ENCODE results near the gene FBXO15.

Gene FBXO15

DNA sequence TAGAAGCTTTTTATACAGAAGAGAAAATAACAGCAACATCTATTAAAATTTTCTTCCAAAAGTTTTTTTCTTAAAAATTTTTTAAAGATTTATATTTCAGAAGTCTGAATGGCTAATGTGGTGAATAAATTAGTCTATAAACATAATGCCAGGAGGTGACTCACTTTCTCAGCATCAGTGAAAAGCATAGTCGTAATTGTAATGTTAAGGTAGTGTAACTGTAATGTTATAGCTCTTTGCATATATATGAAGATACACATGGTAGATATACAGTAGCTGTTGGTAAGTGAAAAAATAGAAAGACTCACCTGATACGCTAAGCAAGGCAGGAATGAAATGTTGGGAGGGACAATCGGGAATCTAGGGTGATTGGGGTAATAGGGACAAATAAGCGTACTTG is 6.2 kb upstream of the FBXO15 start:
- no peak for DNase-seq (ENCODE audit: low spot score)

DNA sequence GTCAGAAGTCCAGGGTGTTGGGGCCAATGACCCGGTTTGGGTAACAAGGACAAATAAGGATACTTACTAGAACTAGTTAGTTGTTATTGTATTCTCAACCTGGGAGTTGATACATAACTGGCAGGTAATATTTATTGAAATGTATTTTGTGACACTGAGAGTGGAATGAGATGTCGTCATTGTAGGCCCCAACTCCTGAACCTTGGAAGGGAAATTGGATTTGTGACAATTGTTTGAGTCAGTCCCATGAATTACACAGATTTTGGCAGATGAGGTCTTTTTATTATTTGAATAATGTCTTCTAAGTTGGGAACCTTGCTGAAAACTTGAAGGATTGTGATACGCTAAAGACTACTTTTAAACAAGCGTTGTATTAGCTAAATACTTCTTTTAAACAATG is 5.7 kb upstream of the FBXO15 start:
- no peak for DNase-seq (ENCODE audit: low spot score)

DNA sequence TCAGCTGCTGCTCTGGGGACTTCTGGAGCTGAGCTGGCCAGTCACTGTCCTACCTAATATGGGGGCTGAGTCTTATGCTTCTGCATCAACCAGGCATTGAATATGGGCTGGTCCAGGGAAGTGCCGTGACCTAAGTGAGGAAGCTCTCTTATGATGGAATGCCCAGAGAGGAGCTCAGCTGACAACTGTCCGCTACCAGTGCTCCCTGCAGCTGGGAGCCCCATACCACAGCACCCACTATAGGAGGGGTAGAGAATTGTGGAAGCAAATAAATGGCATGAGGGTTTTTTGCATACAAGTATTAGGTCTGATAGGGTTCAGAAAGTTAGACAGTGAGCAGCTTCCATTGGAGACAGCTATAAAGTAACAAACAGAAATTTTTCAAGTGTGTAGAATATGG is 5.2 kb upstream of the FBXO15 start:
- DNase-seq (ENCODE audit: low spot score), result no peak

DNA sequence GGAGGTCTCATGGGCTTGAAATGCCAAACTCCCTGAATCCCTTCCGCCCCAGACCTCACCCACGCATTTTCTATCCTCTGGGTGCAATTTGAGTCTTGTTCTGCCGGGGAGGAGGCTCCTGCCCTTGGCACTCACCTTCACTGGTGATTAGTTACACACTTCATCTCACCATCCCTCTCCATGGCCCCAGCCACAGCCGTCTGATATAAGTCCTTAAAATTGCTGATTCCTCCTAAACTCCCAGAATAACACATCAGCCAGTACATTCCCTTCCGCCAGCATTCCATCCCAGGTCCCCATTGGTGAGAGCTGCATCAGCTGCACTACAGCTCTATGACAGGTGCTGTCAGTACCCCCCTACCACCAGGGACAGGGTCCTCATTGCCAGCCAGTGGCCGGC is 4.6 kb upstream of the FBXO15 start:
- DNase-seq (ENCODE audit: low spot score), result no peak

DNA sequence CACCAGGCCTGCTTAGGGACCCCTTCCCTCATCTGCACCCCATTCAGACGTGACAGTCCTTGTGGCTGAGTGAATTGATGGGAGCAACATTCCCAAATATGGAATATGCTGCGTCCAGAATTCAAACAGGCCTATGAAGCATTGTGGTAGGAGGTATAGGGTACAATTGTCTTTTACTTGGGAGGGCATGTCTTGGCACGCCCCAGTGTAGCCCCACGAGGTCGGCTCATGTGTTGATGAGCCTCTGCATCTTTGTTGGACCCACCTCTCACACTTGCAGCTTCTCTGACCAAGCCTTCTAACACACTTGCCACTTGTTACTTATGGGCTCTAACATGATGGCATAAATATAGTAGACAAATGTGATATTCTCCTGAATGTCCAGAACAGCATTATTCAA is 2.2 kb upstream of the FBXO15 start:
- no peak for DNase-seq (ENCODE audit: low spot score)

DNA sequence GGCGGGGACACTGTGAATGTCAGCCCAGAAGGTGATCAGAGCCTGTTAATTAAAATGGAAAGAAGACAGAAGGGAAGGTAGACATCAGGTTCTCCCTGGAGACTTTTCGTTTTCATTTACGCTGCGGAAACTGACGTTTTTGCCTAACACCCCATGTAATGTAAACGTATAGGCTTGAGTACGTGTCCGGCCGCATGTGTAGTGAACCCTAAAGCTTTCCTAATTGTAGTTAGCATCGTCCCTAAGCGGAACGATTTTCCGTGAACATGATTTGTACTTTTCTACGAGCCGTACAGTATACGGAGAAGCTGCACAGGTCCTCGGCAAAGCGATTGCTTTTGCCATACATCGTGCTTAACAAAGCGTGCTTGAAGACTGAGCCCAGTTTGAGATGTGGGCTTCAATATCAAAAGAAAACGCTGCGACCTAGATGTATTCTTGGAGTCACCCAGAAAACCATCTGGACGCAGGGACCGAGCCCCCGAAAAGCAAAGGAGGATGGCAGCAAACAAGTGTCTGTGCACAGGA is 973 bp upstream of the FBXO15 start:
- no peak for DNase-seq (ENCODE audit: low spot score)

DNA sequence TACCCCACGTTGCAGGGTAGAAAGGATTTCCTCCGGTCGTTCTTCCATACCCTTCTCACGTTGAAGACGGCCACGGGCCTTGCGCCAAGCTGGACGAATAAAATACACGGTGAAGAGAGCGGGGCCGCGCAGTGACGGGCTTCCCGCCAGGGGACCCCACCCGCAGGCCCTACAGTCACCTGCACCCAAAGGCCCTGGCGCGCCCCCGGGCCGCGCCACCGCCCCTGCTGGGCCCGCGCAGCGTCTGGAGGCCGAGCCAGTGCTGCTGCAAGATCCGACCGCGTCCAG is 199 bp downstream of the FBXO15 start:
- DNase-seq (ENCODE audit: low spot score), result no peak

DNA sequence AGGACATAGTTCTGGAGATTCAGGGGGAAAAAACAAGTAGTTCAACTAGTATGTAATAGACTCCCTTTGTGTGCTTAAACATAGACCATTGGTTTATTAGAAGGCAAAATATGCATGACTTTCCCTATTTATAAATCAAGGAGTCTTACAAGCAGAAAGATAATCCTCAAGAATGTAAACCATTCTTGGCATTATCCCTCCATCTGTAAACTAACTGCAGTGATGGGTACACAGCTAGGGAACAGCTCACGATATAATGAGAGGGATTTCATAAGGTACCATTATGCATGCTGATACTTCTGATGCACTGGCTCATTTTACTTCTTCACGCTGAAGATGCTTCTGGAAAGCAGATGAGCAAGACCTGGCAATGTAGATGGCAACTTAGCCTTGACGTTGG is 878 bp downstream of the FBXO15 start:
- DNase-seq (ENCODE audit: low spot score), result no peak

DNA sequence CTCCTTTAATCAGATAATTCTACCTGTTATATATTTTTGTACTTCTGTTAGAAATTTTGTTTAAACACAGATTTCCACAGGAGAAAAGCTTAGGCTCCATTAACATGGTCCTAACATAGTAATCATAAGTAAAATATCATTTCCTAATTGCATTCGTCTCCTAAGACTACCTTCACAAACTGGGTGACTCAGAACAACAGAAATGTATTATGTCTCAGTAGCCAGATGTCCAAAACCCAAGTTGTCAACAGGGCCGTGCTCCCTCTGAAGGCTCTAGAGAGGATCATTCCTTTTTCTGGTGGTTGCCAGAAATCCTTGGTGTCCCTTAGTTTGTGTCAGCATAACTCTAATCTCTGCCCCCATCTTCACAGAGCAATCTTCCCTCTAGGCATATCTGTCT is 5.4 kb downstream of the FBXO15 start:
- no peak for DNase-seq (ENCODE audit: low spot score)

DNA sequence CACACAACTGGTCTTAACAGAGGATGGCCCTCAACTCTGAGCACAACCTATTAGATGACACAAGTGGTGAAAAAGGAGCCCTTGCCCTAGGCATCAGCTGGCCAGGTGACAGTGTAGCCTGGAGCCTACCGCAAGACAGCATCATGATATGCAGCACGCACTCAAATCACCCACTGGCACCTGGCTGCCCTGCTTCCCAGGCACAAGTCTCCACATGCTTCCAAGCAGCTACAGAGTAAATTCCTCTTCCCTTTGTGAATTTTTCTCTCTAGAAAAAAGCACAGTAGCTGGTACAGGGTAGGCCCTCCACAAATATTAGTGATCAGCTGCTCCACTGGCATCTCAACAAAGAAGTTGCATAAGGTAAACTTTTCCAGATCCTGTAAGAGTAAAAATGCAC is 6.0 kb downstream of the FBXO15 start:
- no peak for DNase-seq (ENCODE audit: low spot score)

DNA sequence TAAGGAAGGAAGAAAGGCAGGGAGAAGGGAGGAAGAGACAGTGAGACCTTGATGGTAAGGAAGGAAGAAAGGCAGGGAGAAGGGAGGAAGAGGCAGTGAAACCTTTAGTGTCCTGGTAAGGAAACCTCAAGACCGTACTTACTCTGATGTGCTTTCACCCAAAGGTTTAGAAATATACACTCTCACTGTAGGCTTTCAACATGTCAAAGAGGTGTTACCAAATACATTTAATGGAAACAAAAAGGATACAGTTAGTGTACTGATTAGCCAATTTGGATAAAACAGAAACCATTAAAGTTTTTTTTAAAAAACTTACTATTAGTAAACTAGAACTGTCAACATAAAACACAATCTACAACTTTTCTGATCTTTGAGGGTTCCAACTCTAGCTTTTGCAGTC is 7.1 kb downstream of the FBXO15 start:
- no peak for DNase-seq (ENCODE audit: low spot score)

DNA sequence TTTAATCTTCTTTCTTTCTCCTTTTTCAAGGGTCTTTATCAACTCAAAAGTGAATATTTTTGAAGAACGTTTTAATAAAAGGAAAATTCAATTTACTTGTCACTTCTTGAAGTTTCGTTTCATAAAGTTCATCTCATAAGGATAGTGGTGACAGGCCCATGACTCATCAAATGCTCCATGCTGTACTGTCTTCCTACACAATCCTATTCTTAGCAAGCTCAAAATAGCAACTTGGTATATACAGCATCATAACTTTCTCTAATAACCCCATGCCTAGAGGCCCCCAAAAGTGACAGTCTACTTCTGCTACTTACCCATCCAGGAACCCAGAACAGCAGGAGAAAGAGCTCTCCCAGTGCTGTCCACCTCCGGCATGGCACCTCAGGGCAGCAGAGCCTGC is 7.7 kb downstream of the FBXO15 start:
- no peak for DNase-seq (ENCODE audit: low spot score)

DNA sequence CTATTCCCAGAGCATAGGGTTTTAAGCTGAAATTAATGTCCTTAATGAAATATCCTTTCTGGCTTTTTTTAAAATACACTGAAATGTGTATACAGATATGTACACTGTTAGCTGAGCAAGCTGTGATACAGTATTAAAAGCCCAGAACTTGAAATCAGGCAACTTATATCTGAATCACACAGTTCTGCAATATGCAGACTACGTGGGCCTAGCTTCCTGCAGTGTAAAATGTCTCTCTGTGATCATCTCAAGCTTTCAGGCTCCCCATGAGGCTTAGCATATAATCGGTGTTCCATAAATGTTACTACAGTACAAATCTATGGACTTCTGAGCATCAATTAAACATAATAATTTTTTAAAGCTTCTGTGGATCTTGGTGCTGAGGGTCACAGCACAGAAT is 8.2 kb downstream of the FBXO15 start:
- DNase-seq (ENCODE audit: low spot score), result no peak

DNA sequence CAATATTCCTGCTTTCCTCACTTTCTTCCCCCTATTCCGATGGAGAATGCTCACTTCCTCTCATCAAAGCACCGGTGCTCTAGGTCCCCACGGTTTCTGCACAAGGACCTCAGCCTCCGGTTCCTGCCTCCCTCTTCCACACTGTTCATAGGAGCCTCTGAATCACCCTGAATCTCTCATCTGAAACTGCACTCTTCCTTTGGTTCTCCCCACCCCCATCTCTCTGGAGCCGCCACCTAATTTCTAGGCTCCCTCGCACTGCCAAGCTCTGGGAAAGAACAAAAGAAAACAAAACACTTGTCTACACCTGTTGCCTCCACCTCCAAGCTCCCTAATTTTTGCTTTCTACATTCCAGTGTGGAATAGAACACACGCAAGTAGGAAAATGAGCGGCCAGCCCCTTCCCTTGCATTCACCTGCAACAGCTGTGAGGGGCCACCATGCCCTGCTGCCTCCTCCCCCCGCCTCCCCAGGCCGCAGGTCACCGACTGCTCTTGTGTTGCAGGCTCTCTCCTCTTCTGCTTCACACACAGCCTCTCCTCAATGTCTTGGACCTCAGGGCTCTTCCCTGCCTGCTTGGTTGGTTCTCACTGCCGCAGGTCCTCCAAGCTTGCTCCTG is 9.6 kb downstream of the FBXO15 start:
- no peak for DNase-seq (ENCODE audit: low spot score)

DNA sequence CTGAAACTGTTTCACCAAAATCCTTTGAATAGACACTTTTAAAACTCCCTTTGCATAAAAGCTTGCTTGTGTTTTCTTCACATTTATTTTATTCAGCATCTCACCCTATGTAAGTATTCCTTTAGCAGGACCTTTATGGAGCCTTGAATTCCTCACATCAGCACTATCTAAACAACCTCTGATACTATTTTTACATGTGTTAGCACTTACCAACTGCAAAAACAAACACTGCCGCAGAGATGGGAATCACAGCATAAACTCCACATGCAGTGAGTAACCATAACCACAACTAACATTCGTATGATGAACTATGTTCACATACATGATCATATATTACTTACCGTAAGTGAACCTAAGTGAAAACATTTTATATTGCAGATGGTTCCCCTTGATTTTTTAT is 15.4 kb downstream of the FBXO15 start:
- no peak for DNase-seq (ENCODE audit: low spot score)

DNA sequence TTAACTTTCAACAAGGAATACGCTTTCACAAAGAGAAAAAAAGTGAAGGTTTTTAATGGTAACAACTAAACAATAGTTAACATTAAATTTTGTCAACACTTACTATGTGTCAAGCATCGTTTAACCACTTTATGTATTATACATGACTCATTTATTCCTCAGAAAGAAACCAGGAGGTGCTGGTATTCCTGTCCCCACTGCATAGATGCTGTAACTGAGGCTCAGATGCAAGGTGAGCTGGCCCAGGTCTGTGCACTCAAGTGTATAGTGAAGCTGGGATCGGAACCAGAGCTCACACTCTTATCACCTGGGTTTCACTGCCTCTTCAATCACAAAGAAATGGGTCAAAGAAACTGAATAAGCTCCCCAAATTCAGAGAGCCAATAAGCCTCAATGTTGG is 16.5 kb downstream of the FBXO15 start:
- no peak for DNase-seq (ENCODE audit: low spot score)

DNA sequence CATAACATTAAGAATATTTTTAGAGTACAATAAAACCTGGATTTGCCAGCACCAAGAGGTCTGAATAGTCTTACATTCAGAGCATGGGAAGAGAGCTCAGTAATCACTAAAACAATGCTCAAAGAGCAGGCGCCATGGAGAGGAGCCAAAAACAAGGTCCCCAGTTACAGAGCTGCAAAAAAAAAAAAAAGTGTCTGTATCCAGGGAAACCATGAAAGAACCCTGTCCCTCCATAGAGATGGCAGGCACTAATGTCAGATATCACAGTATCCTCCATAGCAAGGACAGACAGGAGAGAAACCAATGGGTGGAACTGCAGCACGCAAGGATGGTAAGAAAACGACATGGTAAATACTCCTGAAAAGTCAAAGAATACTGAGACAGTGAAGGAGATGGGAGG is 19.5 kb downstream of the FBXO15 start:
- DNase-seq (ENCODE audit: low spot score), result no peak

DNA sequence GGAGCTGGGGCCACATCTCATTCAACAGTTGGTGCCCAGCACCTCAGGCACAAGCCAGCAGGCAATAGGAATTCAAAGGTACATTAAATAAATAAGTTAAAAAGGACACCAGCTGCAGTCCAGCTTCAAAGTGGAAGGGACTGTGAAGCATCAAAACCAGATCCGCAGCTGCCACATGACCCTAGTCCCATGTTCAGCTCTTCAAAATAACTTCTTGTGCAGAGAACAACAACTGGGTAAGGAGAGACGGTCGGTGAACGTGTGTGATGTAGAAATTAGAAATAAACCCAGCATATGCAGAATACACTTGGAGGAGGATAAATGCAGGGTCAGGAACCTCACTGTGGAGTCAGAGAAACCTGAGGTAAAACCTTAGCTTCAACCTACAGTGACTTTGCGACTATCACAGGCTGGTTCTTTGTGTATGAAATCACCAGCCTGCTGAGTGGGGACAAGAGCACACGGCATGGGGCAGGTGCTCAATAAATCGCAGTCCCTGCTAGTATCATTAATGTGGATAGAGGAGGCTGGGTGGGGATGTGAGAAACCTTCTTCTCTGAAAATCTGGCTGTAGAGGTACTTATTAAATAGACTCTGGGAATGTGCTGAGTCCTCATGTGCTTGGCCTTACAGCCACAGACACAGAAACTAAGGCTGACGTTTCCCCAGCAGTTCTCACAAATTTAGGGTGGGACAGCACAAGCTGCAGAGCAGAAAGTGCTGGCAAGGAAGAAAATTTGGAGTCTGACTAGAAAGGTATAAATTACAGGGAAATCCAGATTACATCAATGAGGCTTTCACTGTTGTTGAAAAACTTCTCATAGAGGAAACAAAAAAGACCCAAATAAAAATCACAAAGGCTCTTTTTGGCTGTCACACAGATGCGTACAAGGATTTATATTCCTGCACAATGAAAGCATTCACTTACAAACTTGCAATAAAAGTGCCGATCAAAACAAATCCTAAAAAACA is 20.7 kb downstream of the FBXO15 start:
- DNase-seq (ENCODE audit: low spot score), result no peak

DNA sequence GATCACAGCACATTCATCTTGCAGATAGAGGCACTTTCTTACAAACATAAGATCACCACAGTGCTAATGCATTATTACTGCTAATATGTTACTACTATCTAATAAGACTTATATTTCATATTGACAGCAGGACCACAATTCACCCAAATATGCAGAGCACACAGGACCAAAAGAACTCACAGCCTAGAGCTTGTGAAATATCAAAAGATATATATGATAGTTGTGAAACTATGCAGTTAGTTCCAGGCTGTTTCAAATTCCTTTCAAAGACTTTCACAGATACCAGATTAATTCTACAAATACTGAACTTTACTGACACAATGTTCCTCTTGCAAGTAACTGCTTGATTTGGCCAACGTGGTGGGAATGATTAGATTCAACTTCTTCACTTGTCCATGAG is 23.0 kb downstream of the FBXO15 start:
- no peak for DNase-seq (ENCODE audit: low spot score)

DNA sequence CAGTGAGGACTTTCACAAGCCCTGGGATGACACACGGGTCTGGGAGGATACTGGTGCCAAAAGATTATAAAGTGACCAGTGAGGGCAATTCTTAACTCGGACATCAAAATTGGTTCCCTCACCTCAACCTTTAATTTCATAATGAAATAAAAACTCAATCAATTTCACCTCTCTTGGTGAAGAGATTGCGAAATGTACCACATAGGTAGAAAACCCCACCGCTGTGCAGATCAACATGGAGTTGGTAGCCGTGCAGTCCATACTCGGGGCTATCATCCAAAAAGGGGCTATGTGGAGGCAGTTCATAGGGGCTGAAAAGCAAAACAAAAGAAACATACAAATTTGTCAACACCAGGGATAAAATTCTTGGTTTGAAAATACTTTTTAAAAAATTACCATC is 24.4 kb downstream of the FBXO15 start:
- no peak for DNase-seq (ENCODE audit: low spot score)

DNA sequence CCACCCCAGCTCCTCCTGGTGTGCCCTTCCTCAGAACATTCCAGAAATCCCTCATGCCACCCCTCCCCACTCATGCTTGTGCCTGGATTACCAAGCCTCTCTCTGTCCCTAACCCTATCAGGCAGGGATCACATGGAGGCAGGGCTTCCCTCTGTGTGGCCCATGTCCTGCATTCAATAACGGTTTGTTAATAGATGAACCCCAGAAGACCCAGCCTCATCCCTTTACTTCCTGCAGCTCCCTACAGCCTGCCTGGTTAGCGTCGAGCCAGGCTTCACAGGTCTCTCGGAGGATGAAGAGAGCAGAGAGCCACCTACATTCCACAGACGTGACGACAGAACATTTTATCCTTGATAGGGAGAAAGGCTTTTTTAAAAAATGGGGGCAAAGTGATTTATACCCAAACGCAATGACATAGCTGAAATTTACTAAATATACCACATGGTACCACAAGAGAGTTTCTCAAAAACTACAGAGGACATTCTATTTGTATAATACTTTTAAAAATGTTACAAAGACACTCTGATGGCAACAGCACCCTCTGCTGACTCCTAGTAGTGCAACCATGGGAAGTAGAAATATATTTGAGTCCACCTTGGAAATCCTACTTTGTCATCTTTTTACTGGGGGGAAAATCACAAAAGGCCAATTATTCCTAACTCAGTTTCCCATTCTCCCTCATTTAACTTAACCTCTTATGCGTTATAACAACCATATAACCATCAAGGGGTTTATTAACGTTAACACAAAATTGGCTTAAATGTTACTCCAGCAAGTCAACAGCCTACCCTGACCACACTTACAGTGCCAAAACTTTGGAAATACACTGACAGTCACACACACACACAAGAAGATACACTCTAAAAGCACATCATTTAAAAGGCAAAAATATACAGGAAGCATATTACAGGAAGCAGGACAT is 30.7 kb downstream of the FBXO15 start:
- DNase-seq (ENCODE audit: low spot score), result peak; percentile 9

DNA sequence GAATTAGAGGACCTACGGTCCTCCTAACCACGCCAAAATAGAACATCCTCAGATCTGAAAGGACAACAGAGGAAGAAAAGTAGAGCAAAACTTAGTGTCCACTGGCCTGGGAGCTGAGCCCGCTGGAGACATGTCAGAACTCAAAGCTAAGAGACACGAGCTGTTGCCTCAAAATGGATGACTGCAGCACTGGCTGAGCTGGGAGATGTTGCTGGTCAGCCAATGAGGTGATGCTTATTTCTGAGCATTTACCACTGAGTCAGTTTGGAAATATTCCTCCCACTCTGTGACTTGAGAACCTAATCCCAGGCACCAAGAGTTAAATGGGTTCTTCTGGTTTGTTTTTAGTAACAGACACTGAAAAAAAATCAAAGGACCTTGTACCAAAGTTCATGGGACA is 32.6 kb downstream of the FBXO15 start:
- no peak for DNase-seq (ENCODE audit: low spot score)

DNA sequence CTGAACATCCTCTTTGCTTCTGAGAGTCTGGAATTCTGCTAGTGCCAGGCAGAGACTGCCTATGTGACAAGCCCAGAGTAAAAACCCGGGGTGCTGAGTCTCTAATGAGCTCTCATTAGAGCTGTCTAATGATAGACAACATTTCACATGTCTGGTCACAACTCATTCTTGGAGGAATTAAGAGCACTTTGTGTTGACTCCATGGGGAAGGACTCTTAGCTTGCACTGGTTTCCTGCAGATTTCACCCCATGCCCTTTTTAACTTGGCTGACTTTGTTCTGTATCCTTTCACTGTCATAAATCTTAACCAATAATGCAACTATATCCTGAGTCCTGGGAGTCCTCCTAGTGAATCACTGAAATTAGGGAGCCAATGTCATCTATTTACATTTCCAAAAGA is 33.5 kb downstream of the FBXO15 start:
- no peak for DNase-seq (ENCODE audit: low spot score)

Measured in SW480 (cell line).